Kidney (tissue), 14 donors: ENCODE measurements around the gene SEMA5B. TPM values are rescaled to one million over a fixed set of nuclear protein-coding genes. Genes with fewer than 3 reads are reported as not detected.
A peak's percentile ranks its signal among the peaks of the same experiment; 100 is the strongest.

ENCODE experiments used
- DNase-seq, 5 donors: peaks; one replicate each; pipeline ENCODE4 v3.0.0-alpha.2; 2013 to 2020
- FAIRE-seq: peaks from 2 replicates; lab custom pipeline; 2012; peaks lifted over from hg19 to GRCh38; lab: Jason Lieb, UNC
- H3K27ac ChIP-seq, 2 donors: one replicate each; pipeline ENCODE4 v1.7.0; 2013; ENCODE audit warnings: low read depth in 2 of 2, low read length in 2 of 2, inconsistent platforms in 1 of 2
- H3K27me3 ChIP-seq: one replicate; pipeline ENCODE4 v1.7.1; 2013; ENCODE audit warnings: low read length, inconsistent platforms; ENCODE audit not compliant: control insufficient read depth, insufficient read depth
- H3K36me3 ChIP-seq, 3 donors: one replicate each; pipeline versions ENCODE4 v1.7.0 to v1.7.1; 2013; ENCODE audit warnings: low read length in 3 of 3, control low read depth in 1 of 3, inconsistent platforms in 1 of 3; ENCODE audit not compliant: insufficient read depth in 3 of 3, control insufficient read depth in 2 of 3
- H3K4me1 ChIP-seq, 3 donors: one replicate each; pipeline versions ENCODE4 v1.7.0 to v1.7.1; 2013; ENCODE audit warnings: low read length in 3 of 3, inconsistent platforms in 1 of 3, low read depth in 1 of 3; ENCODE audit not compliant: control insufficient read depth in 2 of 3, insufficient read depth in 2 of 3
- H3K4me3 ChIP-seq, 3 donors: one replicate each; pipeline versions ENCODE4 v1.7.0 to v1.8.1; 2013; ENCODE audit warnings: low read length in 3 of 3, control low read depth in 1 of 3, inconsistent platforms in 1 of 3
- H3K9ac ChIP-seq, 3 donors: one replicate each; pipeline versions ENCODE4 v1.7.0 to v1.7.1; 2013; ENCODE audit warnings: low read length in 3 of 3, control low read depth in 1 of 3, inconsistent platforms in 1 of 3
- H3K9me3 ChIP-seq, 3 donors: one replicate each; pipeline versions ENCODE4 v1.7.0 to v1.7.1; 2013; ENCODE audit warnings: low read length in 3 of 3, control low read depth in 1 of 3, inconsistent platforms in 1 of 3; ENCODE audit not compliant: control insufficient read depth in 2 of 3, insufficient read depth in 1 of 3
- CTCF ChIP-seq: IDR thresholded peaks from 3 replicates; pipeline ENCODE4 v1.5.1; 2012; ENCODE audit warnings: mild to moderate bottlenecking, moderate library complexity, borderline replicate concordance; ENCODE audit not compliant: insufficient read depth; ENCODE audit errors: extremely low read depth
- intact Hi-C: fragments of 100-400 bp; cut with DNase I; formaldehyde crosslinking; loops from one replicate; pipeline ENCODE4 v1.11.1; 2022
- polyA plus RNA-seq: library from polyadenylated mRNA; stranded (reverse); fragments of 350-450 nt; fragmentation: Illumina TruSeq; extraction: RNeasy Lipid Tissue Mini Kit (QIAGEN cat#74804); gene quantifications from one replicate; pipeline ENCODE4 v1.2.3, GENCODE V29; 2014; ENCODE audit warnings: low read depth, low replicate concordance; ENCODE audit not compliant: insufficient read depth
- total RNA-seq: library from RNA; stranded (reverse); fragmentation: NEBNext Ultra II Directional; extraction: Animal tissue kit (Norgen Biotek cat#: 25700); gene quantifications from one replicate; pipeline ENCODE4 v1.2.1, GENCODE V29; 2021
- donor health status: control.
- donor health status: control.
- donor health status: control.
- donor health status: control.
- donor health status: control.
- donor health status: DM: yes; HTN: yes; CAD: no.
- donor health status: Normal renal cell carcinoma (clear cell type).

Gene SEMA5B
- total and polyA plus RNA-seq, 2 donors from 2014 or later, result 6.6 to 8.4 TPM

- TF ChIP-seq CTCF, result no peak
- H3K27ac ChIP-seq, result peak overlapping the region in 1 of 2 donors; percentile 43
- no peak overlapping the region for H3K4me3 ChIP-seq
- H3K36me3 ChIP-seq, result no peaks in the 10 kb centered on the region
- FAIRE-seq (no peak), DNase-seq (peak; percentile 83 to 94 (median 88))
- intact Hi-C loops, result no loop called here
- no peaks in the 10 kb centered on the region for H3K9me3 ChIP-seq
- H3K9ac ChIP-seq, result no peak overlapping the region
- H3K4me1 ChIP-seq, result peaks cover 3 to 19% (median 9%) of the 10 kb centered on the region in 3 donors
- H3K27me3 ChIP-seq, result no peaks in the 10 kb centered on the region
Measured at GRCh38 chr3:122977746-122978466, 49.7 kb downstream of the SEMA5B start.

DNA sequence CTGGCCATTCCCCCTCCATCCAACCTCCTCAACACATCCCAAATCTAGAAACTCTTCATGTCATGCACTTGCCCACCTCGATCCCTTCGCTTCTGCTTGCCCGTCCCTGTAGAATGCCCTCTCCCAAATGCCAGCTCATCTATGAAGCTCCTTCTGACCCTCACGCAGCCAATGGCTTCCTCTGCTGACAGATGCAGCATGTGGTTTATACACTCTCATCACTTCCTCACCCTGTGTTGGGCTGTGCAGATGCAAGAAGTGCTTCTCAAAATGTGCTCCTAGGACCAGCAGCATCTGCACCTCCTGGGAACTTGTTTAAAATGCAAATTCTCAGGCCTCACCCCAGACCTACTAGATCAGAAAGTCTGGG lies 51.7 kb downstream of the SEMA5B start:
- H3K27ac ChIP-seq, result no peak overlapping the region
- no peak overlapping the region for H3K9ac ChIP-seq
- FAIRE-seq (no peak), DNase-seq (no peak)
- H3K36me3 ChIP-seq, result no peaks in the 10 kb centered on the region
- H3K27me3 ChIP-seq, result no peaks in the 10 kb centered on the region
- no peak overlapping the region for H3K4me3 ChIP-seq
- peaks cover 3 to 15% (median 9%) of the 10 kb centered on the region in 3 donors for H3K4me1 ChIP-seq
- TF ChIP-seq CTCF, result no peak
- H3K9me3 ChIP-seq, result no peaks in the 10 kb centered on the region
- intact Hi-C loops, result no loop called here

GRCh38 chr3:122975163-122975923 lies 52.2 kb downstream of the SEMA5B start:
- FAIRE-seq (no peak), DNase-seq (peak; percentile 52 to 87 (median 59))
- Histone ChIP-seq H3K9me3 (no peaks in the 10 kb centered on the region), H3K27ac (peak overlapping the region in 1 of 2 donors; percentile 18), H3K4me1 (peaks cover 3 to 15% (median 9%) of the 10 kb centered on the region in 3 donors), H3K4me3 (no peak overlapping the region), H3K9ac (peak overlapping the region in 1 of 3 donors; percentile 15), H3K36me3 (no peaks in the 10 kb centered on the region), H3K27me3 (no peaks in the 10 kb centered on the region)
- intact Hi-C loops, result no loop called here
- no peak for TF ChIP-seq CTCF
